WTC11 (cell line): ENCODE results near the gene GUF1. TPM values are rescaled to one million over a fixed set of nuclear protein-coding genes. Genes with fewer than 3 reads are reported as not detected.
A peak's percentile ranks its signal among the peaks of the same experiment; 100 is the strongest.

Experiments used
- ATAC-seq: fragments of 200-7000 bp; cut with Tn5 transposase; 2 replicates; pipeline ENCODE4 v1.10.0; 2021; ENCODE audit warnings: mild to moderate bottlenecking, moderate library complexity
- CTCF ChIA-PET: fragments of 300-600 bp; sonication (Branson Sonifier 250); formaldehyde crosslinking; loops from one replicate; lab custom pipeline; 2021; ENCODE audit warnings: antibody characterized with exemption; lab: Charles Lee
- POLR2A ChIA-PET: fragments of 350-600 bp; sonication (Branson Sonifier 250); formaldehyde crosslinking; loops from one replicate; lab custom pipeline; 2021; ENCODE audit warnings: antibody characterized with exemption; lab: Charles Lee
- DNase-seq: peaks from one replicate; pipeline ENCODE4 v3.0.0; 2021; ENCODE audit warnings: low spot score
- H3K27ac Mint-ChIP-seq: 2 replicates; pipeline ENCODE4 v1.8.0; 2021; ENCODE audit warnings: mixed read lengths
- H3K27me3 Mint-ChIP-seq: 2 replicates; pipeline ENCODE4 v1.8.0; 2021; ENCODE audit warnings: low read depth, mild to moderate bottlenecking, moderate library complexity, mixed read lengths
- H3K36me3 Mint-ChIP-seq: 2 replicates; pipeline ENCODE4 v1.8.0; 2021; ENCODE audit warnings: mixed read lengths
- H3K4me1 Mint-ChIP-seq: 2 replicates; pipeline ENCODE4 v1.8.0; 2022; ENCODE audit warnings: mixed read lengths
- H3K4me3 Mint-ChIP-seq: 2 replicates; pipeline ENCODE4 v1.8.0; 2021; ENCODE audit warnings: mild to moderate bottlenecking, moderate library complexity, mixed read lengths
- H3K9me3 Mint-ChIP-seq: 2 replicates; pipeline ENCODE4 v1.8.0; 2021; ENCODE audit warnings: mixed read lengths
- ATF1 ChIP-seq: sonication (generic); formaldehyde crosslinking; IDR thresholded peaks from 2 replicates; pipeline ENCODE4 v1.8.1; 2023; ENCODE audit warnings: mild to moderate bottlenecking, moderate library complexity, missing genetic modification reagents
- CREB1 ChIP-seq: sonication (generic); formaldehyde crosslinking; IDR thresholded peaks from 2 replicates; pipeline ENCODE4 v1.8.0; 2023; ENCODE audit warnings: mild to moderate bottlenecking, missing genetic modification reagents
- ELF4 ChIP-seq: sonication (generic); formaldehyde crosslinking; IDR thresholded peaks from 2 replicates; pipeline ENCODE4 v1.8.1; 2022; ENCODE audit warnings: low read depth, mild to moderate bottlenecking, moderate library complexity, missing genetic modification reagents
- EMX1 ChIP-seq: fragments of 250-450 bp; sonication (Bioruptor Pico); IDR thresholded peaks from 2 replicates; pipeline ENCODE4 v1.8.0; 2021; ENCODE audit warnings: mild to moderate bottlenecking
- JAZF1 ChIP-seq: fragments of 250-450 bp; sonication (Bioruptor Pico); IDR thresholded peaks from 2 replicates; pipeline ENCODE4 v1.9.0; 2021; ENCODE audit warnings: moderate library complexity, mild to moderate bottlenecking, inconsistent platforms
- JUN ChIP-seq: sonication (generic); formaldehyde crosslinking; IDR thresholded peaks from 2 replicates; pipeline ENCODE4 v1.8.0; 2023; ENCODE audit warnings: mild to moderate bottlenecking, missing genetic modification reagents
- NFATC4 ChIP-seq: fragments of 250-450 bp; sonication (Bioruptor Pico); IDR thresholded peaks from 2 replicates; pipeline ENCODE4 v1.9.0; 2021; ENCODE audit warnings: mild to moderate bottlenecking
- NFE2L1 ChIP-seq: sonication (generic); formaldehyde crosslinking; IDR thresholded peaks from 2 replicates; pipeline ENCODE4 v1.8.1; 2023; ENCODE audit warnings: missing genetic modification reagents
- RORB ChIP-seq: fragments of 250-450 bp; sonication (Bioruptor Pico); IDR thresholded peaks from 2 replicates; pipeline ENCODE4 v1.9.0; 2021; ENCODE audit warnings: mild to moderate bottlenecking
- TCF7 ChIP-seq: sonication (generic); formaldehyde crosslinking; IDR thresholded peaks from 2 replicates; pipeline ENCODE4 v1.8.0; 2022; ENCODE audit warnings: mild to moderate bottlenecking, low read depth, missing genetic modification reagents, moderate library complexity
- ZBTB21 ChIP-seq: sonication (generic); formaldehyde crosslinking; IDR thresholded peaks from 2 replicates; pipeline ENCODE4 v1.8.1; 2023; ENCODE audit warnings: mild to moderate bottlenecking, missing genetic modification reagents, borderline replicate concordance
- ZNF232 ChIP-seq: sonication (generic); formaldehyde crosslinking; IDR thresholded peaks from 2 replicates; pipeline ENCODE4 v1.8.0; 2022; ENCODE audit warnings: mild to moderate bottlenecking, missing genetic modification reagents
- ZNF423 ChIP-seq: fragments of 250-450 bp; sonication (Bioruptor Pico); IDR thresholded peaks from 2 replicates; pipeline ENCODE4 v2.1.2; 2022; ENCODE audit warnings: mild to moderate bottlenecking, moderate library complexity
- total RNA-seq: library from RNA; stranded (reverse); gene quantifications from 3 replicates; pipeline ENCODE4 v1.2.3, GENCODE V29; 2021
- TF ChIP-seq, protein P1 (sequence below): sonication (generic); formaldehyde crosslinking; IDR thresholded peaks from 2 replicates; pipeline ENCODE4 v1.8.1; 2023; ENCODE audit warnings: mild to moderate bottlenecking, missing genetic modification reagents, borderline replicate concordance
- TF ChIP-seq, protein P2 (sequence below): sonication (generic); formaldehyde crosslinking; IDR thresholded peaks from 2 replicates; pipeline ENCODE4 v1.8.1; 2023; ENCODE audit warnings: mild to moderate bottlenecking, missing genetic modification reagents
- TF ChIP-seq, protein P3 (sequence below): sonication (generic); formaldehyde crosslinking; IDR thresholded peaks from 2 replicates; pipeline ENCODE4 v1.8.1; 2023; ENCODE audit warnings: mild to moderate bottlenecking, missing genetic modification reagents
- TF ChIP-seq, protein P4 (sequence below): sonication (generic); formaldehyde crosslinking; IDR thresholded peaks from 2 replicates; pipeline ENCODE4 v1.8.1; 2023; ENCODE audit warnings: mild to moderate bottlenecking, moderate library complexity, missing genetic modification reagents
- TF ChIP-seq, protein P5 (sequence below): sonication (generic); formaldehyde crosslinking; IDR thresholded peaks from 2 replicates; pipeline ENCODE4 v1.8.0; 2023; ENCODE audit warnings: missing genetic modification reagents, mild to moderate bottlenecking, borderline replicate concordance
- TF ChIP-seq, protein P6 (sequence below): sonication (generic); formaldehyde crosslinking; IDR thresholded peaks from 2 replicates; pipeline ENCODE4 v1.8.1; 2022; ENCODE audit warnings: mild to moderate bottlenecking, moderate library complexity, missing genetic modification reagents

GUF1 gene
- total RNA-seq, 1 experiment from 2014 or later: 37.6 TPM

DNA sequence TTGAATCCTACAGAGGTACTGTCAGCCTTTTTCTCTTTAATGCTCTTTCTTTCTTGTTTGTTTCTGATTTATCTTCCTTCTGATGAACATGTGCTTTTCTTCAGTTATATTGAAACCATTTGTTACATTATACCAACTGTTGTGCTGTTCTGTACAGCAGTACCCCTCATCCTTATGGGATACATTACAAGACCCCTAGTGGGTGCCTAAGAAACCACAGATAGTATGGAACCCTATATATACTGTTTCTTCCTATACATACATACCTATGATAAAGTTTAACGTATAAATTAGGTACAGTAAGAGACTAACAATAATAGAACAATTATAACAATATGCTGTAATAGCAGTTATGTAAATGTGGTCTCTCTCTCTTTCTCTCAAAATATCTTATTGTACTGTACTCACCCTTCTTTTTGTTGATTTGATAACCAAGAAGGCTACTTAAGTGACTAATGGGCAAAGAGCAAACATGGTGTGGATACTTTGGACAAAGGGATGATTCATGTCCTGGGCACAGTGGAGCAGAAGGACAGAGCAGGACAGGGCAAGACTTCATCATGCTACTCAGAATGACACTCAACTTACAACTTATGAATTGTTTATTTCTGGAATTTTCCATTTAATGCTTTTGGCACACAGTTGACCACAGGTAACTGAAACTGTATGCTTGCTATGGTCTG lies 16.1 kb upstream of the GUF1 start:
- DNase-seq (no peak), ATAC-seq (peak; percentile 62)
- TF ChIP-seq NFE2L1 (CRISPR knock-in tag): no peak
- TF ChIP-seq, protein P1, sequence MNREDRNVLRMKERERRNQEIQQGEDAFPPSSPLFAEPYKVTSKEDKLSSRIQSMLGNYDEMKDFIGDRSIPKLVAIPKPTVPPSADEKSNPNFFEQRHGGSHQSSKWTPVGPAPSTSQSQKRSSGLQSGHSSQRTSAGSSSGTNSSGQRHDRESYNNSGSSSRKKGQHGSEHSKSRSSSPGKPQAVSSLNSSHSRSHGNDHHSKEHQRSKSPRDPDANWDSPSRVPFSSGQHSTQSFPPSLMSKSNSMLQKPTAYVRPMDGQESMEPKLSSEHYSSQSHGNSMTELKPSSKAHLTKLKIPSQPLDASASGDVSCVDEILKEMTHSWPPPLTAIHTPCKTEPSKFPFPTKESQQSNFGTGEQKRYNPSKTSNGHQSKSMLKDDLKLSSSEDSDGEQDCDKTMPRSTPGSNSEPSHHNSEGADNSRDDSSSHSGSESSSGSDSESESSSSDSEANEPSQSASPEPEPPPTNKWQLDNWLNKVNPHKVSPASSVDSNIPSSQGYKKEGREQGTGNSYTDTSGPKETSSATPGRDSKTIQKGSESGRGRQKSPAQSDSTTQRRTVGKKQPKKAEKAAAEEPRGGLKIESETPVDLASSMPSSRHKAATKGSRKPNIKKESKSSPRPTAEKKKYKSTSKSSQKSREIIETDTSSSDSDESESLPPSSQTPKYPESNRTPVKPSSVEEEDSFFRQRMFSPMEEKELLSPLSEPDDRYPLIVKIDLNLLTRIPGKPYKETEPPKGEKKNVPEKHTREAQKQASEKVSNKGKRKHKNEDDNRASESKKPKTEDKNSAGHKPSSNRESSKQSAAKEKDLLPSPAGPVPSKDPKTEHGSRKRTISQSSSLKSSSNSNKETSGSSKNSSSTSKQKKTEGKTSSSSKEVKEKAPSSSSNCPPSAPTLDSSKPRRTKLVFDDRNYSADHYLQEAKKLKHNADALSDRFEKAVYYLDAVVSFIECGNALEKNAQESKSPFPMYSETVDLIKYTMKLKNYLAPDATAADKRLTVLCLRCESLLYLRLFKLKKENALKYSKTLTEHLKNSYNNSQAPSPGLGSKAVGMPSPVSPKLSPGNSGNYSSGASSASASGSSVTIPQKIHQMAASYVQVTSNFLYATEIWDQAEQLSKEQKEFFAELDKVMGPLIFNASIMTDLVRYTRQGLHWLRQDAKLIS (CRISPR knock-in tag): no peak
- TF ChIP-seq, protein P2, sequence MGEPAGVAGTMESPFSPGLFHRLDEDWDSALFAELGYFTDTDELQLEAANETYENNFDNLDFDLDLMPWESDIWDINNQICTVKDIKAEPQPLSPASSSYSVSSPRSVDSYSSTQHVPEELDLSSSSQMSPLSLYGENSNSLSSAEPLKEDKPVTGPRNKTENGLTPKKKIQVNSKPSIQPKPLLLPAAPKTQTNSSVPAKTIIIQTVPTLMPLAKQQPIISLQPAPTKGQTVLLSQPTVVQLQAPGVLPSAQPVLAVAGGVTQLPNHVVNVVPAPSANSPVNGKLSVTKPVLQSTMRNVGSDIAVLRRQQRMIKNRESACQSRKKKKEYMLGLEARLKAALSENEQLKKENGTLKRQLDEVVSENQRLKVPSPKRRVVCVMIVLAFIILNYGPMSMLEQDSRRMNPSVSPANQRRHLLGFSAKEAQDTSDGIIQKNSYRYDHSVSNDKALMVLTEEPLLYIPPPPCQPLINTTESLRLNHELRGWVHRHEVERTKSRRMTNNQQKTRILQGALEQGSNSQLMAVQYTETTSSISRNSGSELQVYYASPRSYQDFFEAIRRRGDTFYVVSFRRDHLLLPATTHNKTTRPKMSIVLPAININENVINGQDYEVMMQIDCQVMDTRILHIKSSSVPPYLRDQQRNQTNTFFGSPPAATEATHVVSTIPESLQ (CRISPR knock-in tag): no peak
- no peak for TF ChIP-seq ATF1 (CRISPR knock-in tag)
- TF ChIP-seq, protein P3, sequence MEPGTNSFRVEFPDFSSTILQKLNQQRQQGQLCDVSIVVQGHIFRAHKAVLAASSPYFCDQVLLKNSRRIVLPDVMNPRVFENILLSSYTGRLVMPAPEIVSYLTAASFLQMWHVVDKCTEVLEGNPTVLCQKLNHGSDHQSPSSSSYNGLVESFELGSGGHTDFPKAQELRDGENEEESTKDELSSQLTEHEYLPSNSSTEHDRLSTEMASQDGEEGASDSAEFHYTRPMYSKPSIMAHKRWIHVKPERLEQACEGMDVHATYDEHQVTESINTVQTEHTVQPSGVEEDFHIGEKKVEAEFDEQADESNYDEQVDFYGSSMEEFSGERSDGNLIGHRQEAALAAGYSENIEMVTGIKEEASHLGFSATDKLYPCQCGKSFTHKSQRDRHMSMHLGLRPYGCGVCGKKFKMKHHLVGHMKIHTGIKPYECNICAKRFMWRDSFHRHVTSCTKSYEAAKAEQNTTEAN (CRISPR knock-in tag): no peak
- TF ChIP-seq, protein P4, sequence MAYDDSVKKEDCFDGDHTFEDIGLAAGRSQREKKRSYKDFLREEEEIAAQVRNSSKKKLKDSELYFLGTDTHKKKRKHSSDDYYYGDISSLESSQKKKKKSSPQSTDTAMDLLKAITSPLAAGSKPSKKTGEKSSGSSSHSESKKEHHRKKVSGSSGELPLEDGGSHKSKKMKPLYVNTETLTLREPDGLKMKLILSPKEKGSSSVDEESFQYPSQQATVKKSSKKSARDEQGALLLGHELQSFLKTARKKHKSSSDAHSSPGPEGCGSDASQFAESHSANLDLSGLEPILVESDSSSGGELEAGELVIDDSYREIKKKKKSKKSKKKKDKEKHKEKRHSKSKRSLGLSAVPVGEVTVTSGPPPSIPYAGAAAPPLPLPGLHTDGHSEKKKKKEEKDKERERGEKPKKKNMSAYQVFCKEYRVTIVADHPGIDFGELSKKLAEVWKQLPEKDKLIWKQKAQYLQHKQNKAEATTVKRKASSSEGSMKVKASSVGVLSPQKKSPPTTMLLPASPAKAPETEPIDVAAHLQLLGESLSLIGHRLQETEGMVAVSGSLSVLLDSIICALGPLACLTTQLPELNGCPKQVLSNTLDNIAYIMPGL (CRISPR knock-in tag): no peak
- TF ChIP-seq NFATC4: no peak
- no peak for TF ChIP-seq JAZF1 (CRISPR knock-in tag)
- no peaks in the 10 kb centered on the region for H3K36me3 Mint-ChIP-seq
- H3K4me3 Mint-ChIP-seq: no peak overlapping the region
- H3K9me3 Mint-ChIP-seq: no peaks in the 10 kb centered on the region
- H3K4me1 Mint-ChIP-seq: peaks cover 11% of the 10 kb centered on the region
- POLR2A ChIA-PET: no interaction called here
- H3K27me3 Mint-ChIP-seq: no peaks in the 10 kb centered on the region
- CTCF ChIA-PET: no interaction called here
- no peak overlapping the region for H3K27ac Mint-ChIP-seq

DNA sequence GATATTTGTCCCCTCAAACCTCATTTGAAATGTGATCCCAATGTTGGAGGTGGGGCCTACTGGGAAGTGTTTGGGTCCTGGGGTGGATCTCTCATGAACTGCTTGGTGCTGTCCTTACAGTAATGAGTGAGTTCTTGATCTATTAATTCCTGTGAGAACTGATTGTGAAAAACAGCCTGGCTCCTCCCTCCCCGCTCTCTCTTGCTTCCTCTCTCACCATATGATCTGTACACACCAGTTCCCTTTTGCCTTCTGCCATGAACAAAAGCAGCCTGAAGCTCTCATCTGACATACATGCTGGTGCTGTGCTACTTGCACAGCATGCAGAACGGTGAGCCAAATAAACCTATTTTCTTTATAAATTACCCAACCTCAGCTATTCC lies 15.6 kb upstream of the GUF1 start:
- H3K27ac Mint-ChIP-seq: no peak overlapping the region
- H3K4me3 Mint-ChIP-seq: no peak overlapping the region
- ChIA-PET POLR2A (no interaction called here), CTCF (no interaction called here)
- peaks cover 11% of the 10 kb centered on the region for H3K4me1 Mint-ChIP-seq
- no peak for ATAC-seq
- no peaks in the 10 kb centered on the region for H3K27me3 Mint-ChIP-seq
- no peaks in the 10 kb centered on the region for H3K36me3 Mint-ChIP-seq
- no peak for DNase-seq
- H3K9me3 Mint-ChIP-seq: no peaks in the 10 kb centered on the region
- TF ChIP-seq TCF7 (CRISPR knock-in tag) (no peak), JUN (CRISPR knock-in tag) (no peak), ELF4 (CRISPR knock-in tag) (no peak), EMX1 (no peak), CREB1 (CRISPR knock-in tag) (no peak), ZNF423 (CRISPR knock-in tag) (no peak), ZNF232 (no peak), ZBTB21 (CRISPR knock-in tag) (no peak), RORB (CRISPR knock-in tag) (no peak)
- TF ChIP-seq, protein P2 (CRISPR knock-in tag): no peak
- TF ChIP-seq, protein P5, sequence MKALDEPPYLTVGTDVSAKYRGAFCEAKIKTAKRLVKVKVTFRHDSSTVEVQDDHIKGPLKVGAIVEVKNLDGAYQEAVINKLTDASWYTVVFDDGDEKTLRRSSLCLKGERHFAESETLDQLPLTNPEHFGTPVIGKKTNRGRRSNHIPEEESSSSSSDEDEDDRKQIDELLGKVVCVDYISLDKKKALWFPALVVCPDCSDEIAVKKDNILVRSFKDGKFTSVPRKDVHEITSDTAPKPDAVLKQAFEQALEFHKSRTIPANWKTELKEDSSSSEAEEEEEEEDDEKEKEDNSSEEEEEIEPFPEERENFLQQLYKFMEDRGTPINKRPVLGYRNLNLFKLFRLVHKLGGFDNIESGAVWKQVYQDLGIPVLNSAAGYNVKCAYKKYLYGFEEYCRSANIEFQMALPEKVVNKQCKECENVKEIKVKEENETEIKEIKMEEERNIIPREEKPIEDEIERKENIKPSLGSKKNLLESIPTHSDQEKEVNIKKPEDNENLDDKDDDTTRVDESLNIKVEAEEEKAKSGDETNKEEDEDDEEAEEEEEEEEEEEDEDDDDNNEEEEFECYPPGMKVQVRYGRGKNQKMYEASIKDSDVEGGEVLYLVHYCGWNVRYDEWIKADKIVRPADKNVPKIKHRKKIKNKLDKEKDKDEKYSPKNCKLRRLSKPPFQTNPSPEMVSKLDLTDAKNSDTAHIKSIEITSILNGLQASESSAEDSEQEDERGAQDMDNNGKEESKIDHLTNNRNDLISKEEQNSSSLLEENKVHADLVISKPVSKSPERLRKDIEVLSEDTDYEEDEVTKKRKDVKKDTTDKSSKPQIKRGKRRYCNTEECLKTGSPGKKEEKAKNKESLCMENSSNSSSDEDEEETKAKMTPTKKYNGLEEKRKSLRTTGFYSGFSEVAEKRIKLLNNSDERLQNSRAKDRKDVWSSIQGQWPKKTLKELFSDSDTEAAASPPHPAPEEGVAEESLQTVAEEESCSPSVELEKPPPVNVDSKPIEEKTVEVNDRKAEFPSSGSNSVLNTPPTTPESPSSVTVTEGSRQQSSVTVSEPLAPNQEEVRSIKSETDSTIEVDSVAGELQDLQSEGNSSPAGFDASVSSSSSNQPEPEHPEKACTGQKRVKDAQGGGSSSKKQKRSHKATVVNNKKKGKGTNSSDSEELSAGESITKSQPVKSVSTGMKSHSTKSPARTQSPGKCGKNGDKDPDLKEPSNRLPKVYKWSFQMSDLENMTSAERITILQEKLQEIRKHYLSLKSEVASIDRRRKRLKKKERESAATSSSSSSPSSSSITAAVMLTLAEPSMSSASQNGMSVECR: no peak
- TF ChIP-seq, protein P6, sequence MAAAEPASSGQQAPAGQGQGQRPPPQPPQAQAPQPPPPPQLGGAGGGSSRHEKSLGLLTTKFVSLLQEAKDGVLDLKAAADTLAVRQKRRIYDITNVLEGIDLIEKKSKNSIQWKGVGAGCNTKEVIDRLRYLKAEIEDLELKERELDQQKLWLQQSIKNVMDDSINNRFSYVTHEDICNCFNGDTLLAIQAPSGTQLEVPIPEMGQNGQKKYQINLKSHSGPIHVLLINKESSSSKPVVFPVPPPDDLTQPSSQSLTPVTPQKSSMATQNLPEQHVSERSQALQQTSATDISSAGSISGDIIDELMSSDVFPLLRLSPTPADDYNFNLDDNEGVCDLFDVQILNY (CRISPR knock-in tag): no peak
